Inflammatory macrophage treated with lipopolysaccharide for 1 hour (primary cell): Measurements from ENCODE around the gene PCDHGA5.
"Not testable (repeated sequence)": the region's sequence is repeated elsewhere in the genome, so short reads cannot be mapped to it uniquely, and the experiment has no call there.

Experiments
- DNase-seq, 2 donors: peaks; one replicate each; pipeline ENCODE4 v3.0.0-alpha.2; 2020 to 2022

Gene PCDHGA5

GRCh38 chr5:141363952-141364660, at the start of gene PCDHGA5:
Gene PCDHGA5, plus strand, starts transcription at chr5:141364162. Its CDS starts 169 bp downstream, at chr5:141364331.
- no peak for DNase-seq

- not testable (repeated sequence) for DNase-seq
Observed at GRCh38 chr5:141316963-141317362, 47.0 kb upstream of the PCDHGA5 start.

- DNase-seq = no peak
Observed at GRCh38 chr5:141319202-141319601, 44.8 kb upstream of the PCDHGA5 start.

GRCh38 chr5:141319699-141320098, 44.3 kb upstream of the PCDHGA5 start:
- DNase-seq = no peak

- DNase-seq = peak; percentile 89 to 98
Observed at GRCh38 chr5:141320225-141321169, 43.5 kb upstream of the PCDHGA5 start, which contains the start of gene TAF7. Gene TAF7, minus strand, starts transcription at chr5:141320784. Its CDS starts 740 bp downstream, at chr5:141320044.

GRCh38 chr5:141322261-141322660, 41.7 kb upstream of the PCDHGA5 start:
- DNase-seq = no peak

- peak; percentile 22 to 44 for DNase-seq
Observed at GRCh38 chr5:141326088-141326854, 37.7 kb upstream of the PCDHGA5 start.

GRCh38 chr5:141328231-141328630, 35.7 kb upstream of the PCDHGA5 start:
- DNase-seq = no peak

- DNase-seq = no peak
Observed at GRCh38 chr5:141330299-141331080, 33.5 kb upstream of the PCDHGA5 start, which contains the start of gene PCDHGA1. Gene PCDHGA1, plus strand, starts transcription at chr5:141330514.

- not testable (repeated sequence) for DNase-seq
Observed at GRCh38 chr5:141332571-141332970, 31.4 kb upstream of the PCDHGA5 start.

GRCh38 chr5:141338538-141339306, 25.2 kb upstream of the PCDHGA5 start, which contains the start of gene PCDHGA2:
Gene PCDHGA2, plus strand, starts transcription at chr5:141338760.
- no peak for DNase-seq

- DNase-seq = not testable (repeated sequence)
Observed at GRCh38 chr5:141340781-141341354, 23.1 kb upstream of the PCDHGA5 start.

- no peak for DNase-seq
Observed at GRCh38 chr5:141342773-141343172, 21.2 kb upstream of the PCDHGA5 start.

- DNase-seq = peak; percentile 9 to 10
Observed at GRCh38 chr5:141343242-141343952, 20.6 kb upstream of the PCDHGA5 start, which contains the start of gene PCDHGA3. Gene PCDHGA3, plus strand, starts transcription at chr5:141343829. Its CDS starts 205 bp downstream, at chr5:141344034.

GRCh38 chr5:141343953-141344463, 20.0 kb upstream of the PCDHGA5 start:
- no peak for DNase-seq

- DNase-seq = no peak
Observed at GRCh38 chr5:141345327-141345726, 18.6 kb upstream of the PCDHGA5 start.

- DNase-seq = not testable (repeated sequence)
Observed at GRCh38 chr5:141346017-141346416, 17.9 kb upstream of the PCDHGA5 start.

- DNase-seq = peak in 1 of 2 donors; percentile 7
Observed at GRCh38 chr5:141349917-141350619, 13.9 kb upstream of the PCDHGA5 start, which contains the start of gene PCDHGB1. Gene PCDHGB1, plus strand, starts transcription at chr5:141350099. Its CDS starts 162 bp downstream, at chr5:141350261.

GRCh38 chr5:141351591-141351990, 12.4 kb upstream of the PCDHGA5 start:
- DNase-seq = no peak
